CD1c-positive myeloid dendritic cell (primary cell): ENCODE measurements around the gene PCYT2.

Source experiments
- DNase-seq: peaks from one replicate; pipeline ENCODE4 v3.0.0-alpha.2; 2016; ENCODE audit errors: extremely low spot score

Gene PCYT2

GRCh38 chr17:81871387-81872230 is 39.6 kb downstream of the PCYT2 start:
- DNase-seq: peak; percentile 98

DNA sequence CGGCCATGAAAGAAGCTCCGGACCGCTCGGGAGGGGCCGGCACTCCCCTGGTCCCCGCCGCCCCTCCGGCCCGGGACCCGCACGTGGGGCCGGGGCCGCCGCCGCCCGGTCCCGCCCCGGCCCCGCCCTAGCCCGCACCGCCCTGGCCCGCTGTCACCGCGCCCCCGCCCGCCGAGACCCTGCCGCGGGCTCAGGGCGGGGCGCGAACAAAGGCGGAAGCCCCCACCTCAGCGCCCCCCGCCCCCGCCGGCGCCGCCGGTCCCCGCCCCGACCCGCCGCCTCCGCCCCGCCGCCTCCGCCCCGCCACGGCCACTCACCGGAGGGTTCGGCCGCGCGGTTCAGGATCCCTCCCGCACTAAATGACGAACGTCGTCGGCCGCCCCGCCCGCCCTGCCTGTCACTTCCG is 40.2 kb downstream of the PCYT2 start, which contains the start of gene ARHGDIA:
Gene ARHGDIA (minus strand): TSS at position 357 of the 406 bp plus-strand sequence. CDS start 1,407 bp downstream, outside the sequence.
- no peak for DNase-seq

GRCh38 chr17:81870131-81870980 is 40.8 kb downstream of the PCYT2 start:
- peak; percentile 69 for DNase-seq

DNA sequence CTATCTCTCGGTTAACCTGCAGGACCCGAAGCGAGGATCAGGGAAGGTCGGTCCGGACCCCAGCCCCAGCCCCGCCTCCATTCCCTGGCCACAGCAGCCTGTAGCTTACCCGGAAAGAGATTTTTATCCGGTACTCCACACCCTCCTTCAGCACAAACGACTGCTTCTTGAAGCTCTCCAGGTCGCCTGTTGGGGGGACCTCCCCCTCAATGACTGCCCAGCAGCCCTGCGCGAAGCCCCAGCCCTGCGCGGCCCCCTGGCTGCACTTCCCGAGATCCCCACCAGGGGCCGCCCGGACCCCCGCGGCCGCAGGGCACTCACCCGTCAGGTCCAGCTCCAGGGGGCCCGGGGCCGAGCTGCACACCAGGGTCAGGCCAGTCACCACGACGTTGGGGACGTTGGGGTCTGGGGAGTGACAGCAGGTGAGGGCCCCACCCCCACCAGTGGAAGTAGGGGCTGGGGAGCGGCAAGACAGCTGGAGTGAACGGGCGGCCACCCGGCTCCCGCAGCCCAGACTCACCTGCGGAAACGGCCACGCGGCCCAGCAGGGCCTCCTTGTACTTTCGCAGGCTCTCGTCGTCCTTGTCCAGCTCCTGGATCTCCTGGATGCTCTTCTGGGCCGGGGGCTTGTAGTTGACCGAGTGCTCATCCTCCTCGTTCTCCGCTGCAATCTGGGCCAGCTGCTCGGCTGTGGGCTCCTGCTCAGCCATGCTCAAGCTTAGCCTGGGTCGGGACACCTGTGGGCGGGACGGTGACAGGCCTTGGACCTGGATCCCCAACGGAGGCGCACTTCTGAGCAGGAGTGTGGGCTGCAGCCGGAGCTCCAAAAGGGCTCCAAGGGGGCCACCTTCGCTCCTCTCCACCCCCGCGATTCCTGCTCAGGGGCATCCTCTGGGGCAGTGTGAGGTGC is 41.7 kb downstream of the PCYT2 start:
- DNase-seq: no peak

DNA sequence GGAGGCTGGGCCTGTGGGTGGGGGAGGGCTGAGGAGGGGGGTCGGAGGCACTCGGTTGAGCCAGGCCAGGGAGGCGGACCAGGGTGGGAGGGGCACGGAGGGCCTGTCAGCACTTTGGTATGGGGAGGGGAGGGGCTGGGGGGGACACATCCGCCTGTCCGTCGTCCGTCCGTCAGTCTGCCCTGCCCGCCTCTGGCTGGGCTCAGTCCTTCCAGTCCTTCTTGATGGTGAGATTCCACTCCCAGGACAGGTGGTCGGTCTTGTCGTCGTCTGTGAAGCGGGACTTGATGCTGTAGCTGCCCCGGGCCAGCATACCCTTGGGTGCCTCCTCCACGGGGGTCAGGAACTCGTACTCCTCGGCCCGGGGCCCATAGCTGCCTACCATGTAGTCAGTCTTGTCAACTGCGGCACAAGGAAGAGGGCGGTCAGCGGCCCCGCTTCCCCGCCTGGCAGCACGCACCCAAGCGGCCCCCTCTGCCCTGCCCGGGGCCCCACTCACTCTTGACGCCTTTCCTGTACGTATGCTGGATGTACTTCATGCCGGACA is 42.5 kb downstream of the PCYT2 start:
- no peak for DNase-seq

- DNase-seq: no peak
Observed at GRCh38 chr17:81867991-81868673, 43.1 kb downstream of the PCYT2 start.

GRCh38 chr17:81867170-81867990 is 43.8 kb downstream of the PCYT2 start:
- no peak for DNase-seq

DNA sequence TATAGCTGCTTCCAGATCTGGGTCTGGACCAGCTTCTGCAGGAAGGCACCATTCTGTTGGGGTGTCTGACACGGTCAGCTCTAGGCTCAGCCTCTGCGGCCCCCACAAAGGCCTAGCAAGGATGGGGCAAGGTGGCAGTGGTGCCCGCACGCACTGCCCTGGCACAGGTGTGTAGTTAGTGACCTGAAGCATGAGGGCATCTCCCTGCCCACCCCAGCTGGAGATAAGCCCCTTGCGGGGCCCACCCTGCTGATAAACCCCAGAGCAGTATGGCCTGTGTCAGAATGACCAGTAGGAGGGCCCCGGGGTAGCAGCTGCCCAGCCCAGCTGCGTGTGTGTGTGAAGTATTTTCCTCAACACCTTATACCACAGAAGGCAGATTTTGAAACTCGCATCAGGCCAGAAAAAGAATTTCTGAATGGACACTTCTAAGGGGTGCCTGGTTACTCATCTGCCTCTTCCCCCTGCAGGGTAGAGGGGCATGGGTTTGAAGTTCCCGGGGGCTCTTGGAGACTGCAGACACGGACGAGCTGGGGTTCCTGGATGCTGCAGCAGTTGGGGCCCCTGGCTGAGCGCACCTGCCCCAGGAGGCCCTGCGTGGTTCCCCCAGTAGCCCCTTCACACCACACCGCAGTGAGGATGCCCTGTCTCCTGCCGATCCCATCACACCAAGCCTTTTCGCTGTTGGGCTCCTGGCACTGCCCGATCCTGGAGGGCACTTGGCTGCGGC is 44.6 kb downstream of the PCYT2 start:
- DNase-seq: no peak

GRCh38 chr17:81865733-81866439 is 45.3 kb downstream of the PCYT2 start:
- no peak for DNase-seq

DNA sequence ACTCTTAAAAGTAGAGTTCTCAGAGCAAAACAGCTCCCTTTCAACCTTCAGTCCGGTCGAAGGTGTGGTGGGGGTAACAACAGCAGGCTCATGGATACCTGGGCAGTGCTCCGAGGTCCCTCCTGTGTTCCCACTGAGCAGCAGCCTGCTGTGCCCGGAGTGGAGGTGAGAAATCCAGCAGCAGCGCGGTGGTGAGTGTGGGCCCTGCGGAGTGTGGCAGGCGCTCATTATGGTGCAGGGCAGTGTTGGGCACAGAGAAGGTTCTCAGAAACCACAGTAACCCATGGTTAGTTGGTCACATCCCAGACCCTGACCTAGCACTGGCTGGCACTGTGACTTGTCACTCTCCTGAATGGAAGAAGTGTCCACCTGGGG is 45.9 kb downstream of the PCYT2 start:
- DNase-seq: no peak

DNA sequence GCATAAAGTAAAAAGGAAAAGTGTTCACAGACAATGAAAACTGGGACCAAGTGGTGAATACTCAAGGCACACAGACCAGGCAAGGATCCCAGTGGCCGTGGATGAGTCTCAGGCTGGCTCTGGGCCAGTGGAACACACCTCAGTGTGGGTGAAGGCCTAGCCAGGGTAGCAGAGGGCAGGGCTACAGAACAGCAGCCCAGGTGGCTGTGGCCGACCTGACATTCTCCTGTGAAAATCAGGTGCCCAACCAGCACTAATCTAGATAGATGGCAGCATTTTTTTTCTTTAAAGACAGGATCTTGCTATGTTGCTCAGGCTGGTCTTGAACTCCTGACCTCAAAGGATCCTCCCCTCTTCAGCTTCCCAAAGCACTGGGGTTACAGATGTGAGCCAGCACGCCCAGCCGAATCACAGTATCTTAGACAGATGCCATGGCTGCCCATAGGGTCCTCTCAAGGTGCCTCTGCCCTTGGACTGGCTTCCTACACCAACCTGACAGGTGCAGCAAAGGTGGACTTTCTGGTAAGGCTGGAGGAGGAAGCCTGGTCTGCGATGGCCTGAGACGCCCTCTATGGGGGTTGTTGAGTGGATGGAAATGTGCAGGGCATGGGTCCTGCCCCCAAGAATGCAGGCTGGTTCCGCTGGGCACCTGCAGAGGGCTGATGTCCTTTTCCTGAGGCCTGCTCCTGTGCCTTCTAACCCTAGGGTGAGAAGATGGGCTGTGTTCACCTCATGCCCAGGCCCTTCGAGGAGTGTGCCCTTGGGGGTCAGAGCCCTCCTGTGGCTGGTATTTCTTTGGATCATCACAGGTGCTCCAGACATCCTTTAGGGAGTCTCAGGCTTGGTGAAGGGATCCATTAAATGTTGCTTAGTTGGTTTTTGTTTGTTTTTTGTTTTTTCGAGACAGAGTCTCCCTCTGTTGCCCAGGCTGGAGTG is 47.1 kb downstream of the PCYT2 start:
- DNase-seq: no peak

DNA sequence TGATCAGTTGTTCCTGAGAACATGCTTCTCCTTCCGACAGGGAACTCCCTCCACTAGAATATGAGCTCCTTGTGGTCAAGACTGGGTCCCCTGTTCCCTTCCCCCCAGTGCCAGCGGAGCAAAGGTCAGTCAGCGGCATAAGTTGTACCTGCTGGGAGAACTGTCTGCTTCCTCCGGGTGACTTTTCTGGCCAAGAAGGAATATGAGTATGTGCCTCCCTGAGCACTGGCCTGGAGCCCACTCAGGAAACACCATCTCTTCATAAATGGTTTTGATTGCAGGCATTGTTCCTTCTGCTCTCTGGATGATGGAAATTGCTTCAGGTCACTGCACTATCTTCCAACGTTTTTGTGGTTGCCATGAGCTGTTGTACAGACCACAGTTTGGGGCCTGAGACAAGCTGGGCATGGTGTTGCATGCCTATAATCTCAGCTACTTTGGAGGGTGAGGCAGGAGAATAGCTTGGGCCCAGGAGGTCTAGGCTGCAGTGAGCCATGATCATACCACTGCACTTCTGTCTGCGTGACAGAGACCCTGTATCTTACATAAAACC is 48.0 kb downstream of the PCYT2 start:
- DNase-seq: no peak

DNA sequence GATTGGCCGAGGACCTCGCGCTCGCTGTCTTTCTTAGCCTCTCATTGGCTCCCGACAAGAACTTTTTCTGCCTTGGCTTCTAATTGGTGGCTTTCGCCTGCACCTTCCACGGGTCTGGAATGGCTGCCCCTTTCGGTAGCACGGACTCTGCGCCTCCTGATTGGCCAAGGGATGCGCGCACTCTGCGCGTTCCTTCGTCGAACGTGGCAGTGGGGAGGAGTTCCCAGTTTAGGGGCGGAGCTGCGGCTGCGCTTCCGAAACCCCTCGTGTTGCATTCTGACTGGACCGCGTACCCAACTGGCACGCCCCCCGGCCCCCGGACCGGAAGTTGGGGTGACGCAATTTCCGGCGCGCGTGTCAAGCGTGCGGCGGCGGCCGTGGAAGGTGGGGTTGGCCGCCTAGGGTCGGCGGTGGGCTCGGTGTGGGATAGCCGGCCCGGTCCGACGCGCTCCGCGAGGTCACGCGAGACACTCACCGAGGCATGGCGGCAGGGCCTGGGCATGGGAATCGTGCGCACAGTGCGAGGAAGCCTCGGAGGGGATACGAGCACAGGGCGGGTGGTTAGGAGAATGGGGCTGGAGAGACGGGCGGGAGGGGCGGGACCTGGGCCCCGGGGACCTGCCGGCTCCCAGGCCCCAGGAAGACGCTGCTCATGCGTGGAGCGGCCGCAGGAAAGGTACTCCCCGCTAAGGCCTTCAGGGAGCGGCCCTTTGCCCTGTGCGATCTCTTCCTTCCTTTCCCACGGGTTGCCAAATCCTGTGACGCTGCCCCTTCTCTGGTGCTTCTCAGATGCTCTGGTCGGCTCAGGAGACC is 50.2 kb downstream of the PCYT2 start:
- DNase-seq: peak; percentile 100

DNA sequence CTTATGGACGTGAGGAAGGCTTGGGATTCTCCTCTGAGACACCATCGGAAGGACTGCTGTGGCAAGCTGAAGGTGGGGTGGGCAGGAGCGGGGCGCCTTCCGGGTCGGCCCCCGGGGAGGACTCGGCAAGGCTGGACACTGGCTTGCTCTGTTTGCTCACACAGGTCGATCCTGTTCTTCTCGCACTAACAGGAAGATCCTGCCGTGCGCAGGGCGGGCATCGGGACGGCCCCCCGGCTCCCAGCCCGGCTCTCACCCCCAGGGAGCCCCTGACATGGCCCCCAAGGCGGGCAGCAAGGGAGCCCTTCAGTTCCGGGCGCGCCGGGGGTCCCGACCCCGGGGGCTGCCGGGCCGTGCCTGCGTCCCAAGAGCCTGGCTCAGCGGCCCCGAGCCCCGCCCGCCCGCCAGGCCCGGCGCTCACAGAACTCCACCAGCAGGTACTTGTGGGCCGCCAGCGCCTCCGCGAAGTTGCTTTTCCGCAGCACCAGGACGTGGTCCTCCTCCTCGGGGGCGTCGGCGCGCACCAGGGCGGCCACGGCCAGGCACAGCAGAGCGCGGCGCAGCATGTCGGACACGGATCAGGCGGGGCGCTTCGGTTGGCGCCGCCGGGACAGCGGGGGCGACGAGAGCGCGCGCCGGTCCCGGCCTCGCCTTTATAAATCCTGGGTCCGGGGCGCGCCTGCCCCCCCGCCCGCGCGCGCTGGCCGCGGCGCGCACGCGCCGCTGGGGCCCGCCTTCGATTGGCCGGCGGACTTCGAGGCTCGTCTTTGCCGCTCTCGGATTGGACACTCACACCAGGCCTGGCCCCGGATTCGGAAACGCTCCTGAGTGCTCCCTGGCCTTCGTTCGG is 51.1 kb downstream of the PCYT2 start, which contains the start of gene P4HB:
Gene P4HB (minus strand): TSS at position 630 of the 850 bp plus-strand sequence. CDS start 64 bp downstream, at position 566.
- no peak for DNase-seq
